ENCODE results near the gene SNTG2. TPM values are rescaled to one million over a fixed set of nuclear protein-coding genes. Genes with fewer than 3 reads are reported as not detected.

SNTG2 gene
- total RNA-seq, 1 experiment from 2014 or later, result not detected

GRCh38 chr2:1256632-1257324 is 306.1 kb downstream of the SNTG2 start:
- H3K4me3 ChIP-seq, result no peak overlapping the region
- no peaks in the 10 kb centered on the region for H3K9me3 ChIP-seq
- H3K27me3 ChIP-seq, result no peaks in the 10 kb centered on the region
- no peak for DNase-seq
- no peaks in the 10 kb centered on the region for H3K36me3 ChIP-seq

DNA sequence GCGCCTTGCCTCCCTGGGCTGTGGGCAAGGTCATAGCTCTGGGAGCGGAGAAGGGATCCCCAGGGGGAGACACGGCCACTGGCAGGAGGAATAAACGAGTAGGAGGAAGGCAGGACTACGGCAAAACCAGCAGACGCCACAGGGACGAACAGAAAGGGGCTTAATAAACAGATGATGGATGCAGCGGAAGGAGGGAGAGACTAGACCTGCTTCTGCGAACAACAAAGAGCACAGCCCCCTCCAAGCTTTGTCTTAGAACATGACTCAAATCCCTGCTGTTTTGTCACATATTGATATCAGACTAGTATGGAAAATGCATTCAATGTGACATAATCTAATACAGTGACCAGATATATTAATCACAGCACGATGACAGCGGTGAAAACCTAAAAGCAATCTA is 306.7 kb downstream of the SNTG2 start:
- Histone ChIP-seq H3K4me3 (no peak overlapping the region), H3K9me3 (no peaks in the 10 kb centered on the region), H3K36me3 (no peaks in the 10 kb centered on the region), H3K27me3 (no peaks in the 10 kb centered on the region)
- DNase-seq, result no peak

DNA sequence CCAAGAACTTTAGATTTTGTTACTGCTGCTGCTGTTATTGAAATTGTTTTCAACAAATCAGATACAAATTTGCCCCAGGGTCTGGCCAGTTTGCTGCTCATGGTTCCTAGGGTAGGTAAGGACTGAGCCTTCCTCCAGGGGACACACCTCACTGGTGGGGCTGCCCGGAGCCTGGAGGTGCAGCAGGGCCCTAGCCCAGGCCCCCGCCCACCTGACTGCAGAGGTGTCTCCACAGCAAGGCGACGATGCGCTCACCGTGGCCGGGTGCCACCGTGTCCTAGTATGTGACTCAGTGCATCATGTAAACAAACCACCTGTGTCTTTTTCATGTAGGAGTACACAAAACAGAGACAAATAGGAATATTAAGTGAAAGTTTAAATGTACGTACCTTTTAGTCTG is 309.1 kb downstream of the SNTG2 start:
- Histone ChIP-seq H3K9me3 (no peaks in the 10 kb centered on the region), H3K27me3 (no peaks in the 10 kb centered on the region), H3K4me3 (no peak overlapping the region), H3K36me3 (no peaks in the 10 kb centered on the region)
- DNase-seq, result no peak

GRCh38 chr2:1262609-1263008 is 312.0 kb downstream of the SNTG2 start:
- no peaks in the 10 kb centered on the region for H3K9me3 ChIP-seq
- H3K4me3 ChIP-seq, result no peak overlapping the region
- DNase-seq, result no peak
- H3K36me3 ChIP-seq, result no peaks in the 10 kb centered on the region
- H3K27me3 ChIP-seq, result no peaks in the 10 kb centered on the region

DNA sequence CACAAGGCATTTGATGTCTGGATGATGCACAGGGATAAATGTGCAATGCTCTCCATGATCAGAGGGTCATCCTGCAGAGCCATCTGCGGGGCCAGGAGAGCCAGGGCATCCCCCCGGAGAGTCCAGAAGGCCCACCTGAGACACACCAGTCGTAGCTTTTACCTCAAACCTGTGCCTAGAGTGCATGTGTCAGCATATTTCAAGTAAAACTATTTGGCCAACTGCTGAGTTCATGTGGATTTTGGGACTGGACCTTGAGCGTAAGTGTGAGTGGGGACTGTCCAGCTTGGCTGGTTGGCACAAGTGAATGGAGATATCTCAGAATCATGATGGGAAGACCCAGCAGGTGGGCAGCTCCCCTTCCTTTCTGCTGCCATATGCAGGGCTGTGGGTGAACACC is 314.8 kb downstream of the SNTG2 start:
- Histone ChIP-seq H3K27me3 (no peaks in the 10 kb centered on the region), H3K9me3 (no peaks in the 10 kb centered on the region), H3K4me3 (no peak overlapping the region), H3K36me3 (no peaks in the 10 kb centered on the region)
- DNase-seq, result no peak

DNA sequence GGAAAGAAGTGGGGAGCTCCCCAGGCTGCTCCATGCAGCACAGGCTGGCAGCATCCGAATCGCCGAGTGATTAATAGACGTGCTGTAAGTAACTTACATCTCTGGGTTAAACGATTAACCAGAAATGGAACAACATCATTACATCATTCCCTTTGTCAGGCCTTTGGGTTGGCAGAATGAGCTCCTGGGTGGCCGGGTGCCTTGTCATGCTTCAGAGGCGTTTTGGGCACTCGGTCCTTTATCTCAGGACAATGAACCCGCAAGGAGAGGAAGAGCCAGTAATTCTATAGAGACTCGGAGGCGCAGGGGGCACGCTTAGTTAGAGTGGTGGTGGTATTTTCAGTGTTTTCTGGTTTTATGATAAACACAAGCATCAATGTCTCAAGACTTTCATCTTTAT is 315.7 kb downstream of the SNTG2 start:
- Histone ChIP-seq H3K9me3 (no peaks in the 10 kb centered on the region), H3K4me3 (no peak overlapping the region), H3K27me3 (no peaks in the 10 kb centered on the region), H3K36me3 (no peaks in the 10 kb centered on the region)
- DNase-seq, result no peak

GRCh38 chr2:1268034-1268433 is 317.4 kb downstream of the SNTG2 start:
- no peak for DNase-seq
- no peaks in the 10 kb centered on the region for H3K9me3 ChIP-seq

DNA sequence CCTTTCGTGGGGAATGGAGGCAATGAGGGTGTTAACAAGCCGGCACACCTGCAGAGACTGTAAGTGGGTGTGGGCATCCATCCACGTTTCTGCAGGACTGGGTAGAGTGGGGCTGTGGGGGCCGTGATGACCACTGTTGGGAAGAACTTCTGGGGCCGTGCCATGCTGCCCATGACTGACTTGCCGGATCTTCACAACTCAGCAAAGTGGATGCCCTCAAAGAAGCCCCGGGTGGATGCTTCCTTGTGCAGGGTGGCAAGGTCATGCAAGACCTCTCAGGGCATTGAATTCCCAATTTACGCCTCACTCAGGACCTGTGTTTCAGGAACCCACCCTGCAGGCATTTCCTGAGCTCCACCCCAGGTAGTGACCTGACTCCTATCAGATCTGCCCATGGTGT is 319.2 kb downstream of the SNTG2 start:
- DNase-seq, result no peak
- Histone ChIP-seq H3K27me3 (no peaks in the 10 kb centered on the region), H3K36me3 (no peaks in the 10 kb centered on the region), H3K9me3 (no peaks in the 10 kb centered on the region), H3K4me3 (no peak overlapping the region)

More at GRCh38 chr2:1268034-1268433, 317.4 kb downstream of the SNTG2 start:
- no peaks in the 10 kb centered on the region for H3K27me3 ChIP-seq
- H3K36me3 ChIP-seq, result no peaks in the 10 kb centered on the region
- no peak overlapping the region for H3K4me3 ChIP-seq

- DNase-seq, result no peak
- no peak overlapping the region for H3K4me3 ChIP-seq
- H3K27me3 ChIP-seq, result no peaks in the 10 kb centered on the region
- H3K9me3 ChIP-seq, result no peaks in the 10 kb centered on the region
- no peaks in the 10 kb centered on the region for H3K36me3 ChIP-seq
Observed at GRCh38 chr2:1272835-1273234, 322.2 kb downstream of the SNTG2 start.

GRCh38 chr2:1277634-1278033 is 327.0 kb downstream of the SNTG2 start:
- no peak for DNase-seq
- H3K27me3 ChIP-seq, result no peaks in the 10 kb centered on the region
- no peaks in the 10 kb centered on the region for H3K36me3 ChIP-seq
- H3K4me3 ChIP-seq, result no peak overlapping the region
- H3K9me3 ChIP-seq, result no peaks in the 10 kb centered on the region

DNA sequence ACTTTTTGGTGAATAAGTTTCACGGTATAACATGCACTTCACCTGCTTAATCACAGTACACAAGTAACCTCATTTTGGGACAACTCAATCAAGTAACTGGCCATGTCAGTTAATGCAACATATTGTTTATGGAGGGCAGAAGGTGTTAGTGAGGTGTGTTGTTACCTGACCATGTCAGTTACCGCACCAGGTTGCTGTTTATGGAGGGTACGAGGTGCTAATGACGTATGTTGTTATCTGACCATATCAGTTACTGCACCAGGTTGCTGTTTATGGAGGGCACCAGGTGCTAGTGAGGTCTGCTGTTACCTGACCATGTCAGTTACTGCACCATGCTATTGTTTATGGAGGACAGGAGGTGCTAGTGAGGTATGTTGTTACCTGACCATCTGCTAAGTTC is 327.5 kb downstream of the SNTG2 start:
- no peak for DNase-seq
- H3K4me3 ChIP-seq, result no peak overlapping the region

DNA sequence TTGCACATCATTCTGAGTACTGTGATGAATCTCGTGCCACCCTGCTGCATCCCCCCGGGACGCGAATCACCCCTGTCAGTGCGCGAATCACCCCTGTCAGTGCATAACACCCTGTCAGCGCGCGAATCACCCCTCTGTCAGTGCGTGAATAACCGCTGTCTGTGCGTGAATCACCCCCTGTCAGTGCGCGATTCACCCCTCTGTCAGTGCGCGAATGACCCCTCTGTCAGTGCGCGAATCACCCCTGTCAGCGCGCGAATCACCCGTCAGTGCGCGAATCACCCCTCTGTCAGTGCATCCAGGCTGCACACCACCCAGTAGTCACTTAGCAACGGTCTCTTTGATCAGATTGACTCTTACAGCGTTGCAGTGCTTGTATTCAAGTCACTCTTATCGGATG is 328.2 kb downstream of the SNTG2 start:
- no peak overlapping the region for H3K4me3 ChIP-seq
- H3K27me3 ChIP-seq, result no peaks in the 10 kb centered on the region
- no peaks in the 10 kb centered on the region for H3K9me3 ChIP-seq
- no peak for DNase-seq
- no peaks in the 10 kb centered on the region for H3K36me3 ChIP-seq

More for the DNA sequence above, 327.5 kb downstream of the SNTG2 start:
- Histone ChIP-seq H3K9me3 (no peaks in the 10 kb centered on the region), H3K36me3 (no peaks in the 10 kb centered on the region), H3K27me3 (no peaks in the 10 kb centered on the region)

- no peaks in the 10 kb centered on the region for H3K36me3 ChIP-seq
- no peak for DNase-seq
- H3K9me3 ChIP-seq, result no peaks in the 10 kb centered on the region
- H3K4me3 ChIP-seq, result no peak overlapping the region
- H3K27me3 ChIP-seq, result no peaks in the 10 kb centered on the region
Observed at GRCh38 chr2:1282552-1282951, 331.9 kb downstream of the SNTG2 start.

- Histone ChIP-seq H3K9me3 (no peaks in the 10 kb centered on the region), H3K27me3 (no peaks in the 10 kb centered on the region), H3K4me3 (no peak overlapping the region), H3K36me3 (no peaks in the 10 kb centered on the region)
- no peak for DNase-seq
Observed at GRCh38 chr2:1283020-1283801, 332.6 kb downstream of the SNTG2 start.

DNA sequence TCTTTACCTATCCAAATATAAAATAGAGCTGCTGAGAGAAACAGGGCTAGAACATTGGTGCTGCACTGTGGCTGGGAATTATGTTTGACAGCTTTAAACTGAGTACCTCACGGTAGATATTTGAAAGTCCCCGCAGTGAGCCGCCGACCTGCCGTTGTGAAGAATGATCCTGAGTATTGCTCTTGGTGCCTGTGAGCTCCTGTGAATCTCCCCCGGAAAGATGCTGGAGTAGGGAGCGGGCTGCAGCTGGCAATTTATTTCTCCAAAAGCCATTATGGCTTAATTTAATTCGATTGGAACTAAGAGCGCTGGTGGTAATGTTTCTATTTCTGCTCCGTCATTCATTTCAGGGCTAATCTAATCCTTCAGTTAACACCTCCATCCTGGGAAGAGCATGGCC is 333.2 kb downstream of the SNTG2 start:
- H3K4me3 ChIP-seq, result no peak overlapping the region
- H3K27me3 ChIP-seq, result no peaks in the 10 kb centered on the region
- no peaks in the 10 kb centered on the region for H3K36me3 ChIP-seq
- no peak for DNase-seq
- no peaks in the 10 kb centered on the region for H3K9me3 ChIP-seq

- no peak for DNase-seq
- no peaks in the 10 kb centered on the region for H3K9me3 ChIP-seq
- no peaks in the 10 kb centered on the region for H3K36me3 ChIP-seq
- no peak overlapping the region for H3K4me3 ChIP-seq
- H3K27me3 ChIP-seq, result no peaks in the 10 kb centered on the region
Observed at GRCh38 chr2:1286929-1287328, 336.3 kb downstream of the SNTG2 start.

DNA sequence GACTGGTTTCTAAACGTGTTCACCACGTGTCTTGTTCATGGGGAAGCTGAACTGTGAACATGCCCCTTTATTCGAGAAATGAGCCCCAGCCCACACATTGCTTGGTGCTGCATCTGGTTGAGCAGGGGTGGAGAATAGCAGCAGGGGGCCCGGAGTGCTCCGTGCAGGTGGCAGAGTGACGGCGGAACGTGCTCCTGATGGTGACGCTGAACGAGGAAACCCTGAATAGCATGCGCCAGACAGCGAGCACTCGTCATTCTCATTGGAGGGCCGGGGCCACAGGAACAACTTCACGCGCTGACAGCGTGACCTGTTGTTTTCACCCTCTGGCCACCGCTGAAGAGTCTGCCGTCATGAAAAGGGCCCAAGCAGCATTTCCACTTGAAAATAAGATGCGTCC is 336.8 kb downstream of the SNTG2 start:
- no peaks in the 10 kb centered on the region for H3K36me3 ChIP-seq
- no peak overlapping the region for H3K4me3 ChIP-seq
- DNase-seq, result no peak
- H3K9me3 ChIP-seq, result no peaks in the 10 kb centered on the region
- no peaks in the 10 kb centered on the region for H3K27me3 ChIP-seq

DNA sequence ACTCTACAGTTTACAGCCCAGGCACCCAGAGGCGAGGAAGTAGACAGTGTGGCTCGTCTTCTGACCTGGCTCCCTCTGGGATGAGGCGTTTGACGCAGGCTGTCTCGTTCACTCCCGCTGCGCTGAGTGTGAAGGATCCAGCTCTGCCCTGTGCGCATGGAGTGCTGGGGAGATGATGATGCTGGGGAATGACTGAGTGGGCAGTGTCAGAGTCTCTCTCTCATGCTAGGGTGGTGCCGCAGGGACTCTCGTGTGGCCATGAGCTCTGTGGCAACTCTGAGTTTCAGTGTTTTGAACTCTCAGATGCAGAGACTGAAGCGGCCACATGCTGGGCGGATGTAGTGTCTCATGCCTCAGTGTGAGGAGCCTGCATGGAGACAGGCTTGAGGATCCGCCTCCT is 344.3 kb downstream of the SNTG2 start:
- Histone ChIP-seq H3K9me3 (no peaks in the 10 kb centered on the region), H3K27me3 (no peaks in the 10 kb centered on the region), H3K4me3 (no peak overlapping the region), H3K36me3 (no peaks in the 10 kb centered on the region)
- DNase-seq, result no peak
